Endothelial cell (in vitro differentiated cells): ENCODE data around the gene NKX6-2. TPM values are rescaled to one million over a fixed set of nuclear protein-coding genes. Genes with fewer than 3 reads are reported as not detected.

Experiments
- DNase-seq: peaks from one replicate; pipeline ENCODE4 v3.0.0; 2021; ENCODE audit warnings: low spot score
- H3K27ac Mint-ChIP-seq: one replicate; pipeline ENCODE4 v1.8.0; 2021; ENCODE audit warnings: mixed read lengths, inconsistent platforms; ENCODE audit not compliant: unreplicated experiment
- H3K27me3 Mint-ChIP-seq: one replicate; pipeline ENCODE4 v1.8.0; 2021; ENCODE audit warnings: mild to moderate bottlenecking, moderate library complexity, mixed read lengths, inconsistent platforms; ENCODE audit not compliant: unreplicated experiment
- H3K36me3 Mint-ChIP-seq: one replicate; pipeline ENCODE4 v1.8.0; 2021; ENCODE audit warnings: mild to moderate bottlenecking, low read depth, mixed read lengths, inconsistent platforms; ENCODE audit not compliant: unreplicated experiment
- H3K4me1 Mint-ChIP-seq: one replicate; pipeline ENCODE4 v1.8.0; 2021; ENCODE audit warnings: mild to moderate bottlenecking, mixed read lengths, inconsistent platforms; ENCODE audit not compliant: unreplicated experiment
- H3K4me3 Mint-ChIP-seq: one replicate; pipeline ENCODE4 v1.8.0; 2021; ENCODE audit warnings: mild to moderate bottlenecking, mixed read lengths, inconsistent platforms; ENCODE audit not compliant: unreplicated experiment
- H3K9me3 Mint-ChIP-seq: one replicate; pipeline ENCODE4 v1.8.0; 2021; ENCODE audit warnings: mixed read lengths, inconsistent platforms; ENCODE audit not compliant: unreplicated experiment
- CTCF ChIP-seq: fragments of 200-600 bp; sonication (generic); IDR thresholded peaks from one replicate; pipeline ENCODE4 v1.5.0; 2021; ENCODE audit warnings: antibody characterized with exemption; ENCODE audit not compliant: unreplicated experiment
- total RNA-seq: library from RNA; stranded (reverse); fragmentation: NEBNext Ultra II Directional; extraction: Animal tissue kit (Norgen Biotek cat#: 25700); gene quantifications from one replicate; pipeline ENCODE4 v1.2.1, GENCODE V29; 2021; ENCODE audit not compliant: unreplicated experiment

Gene NKX6-2
- total RNA-seq, 1 donor from 2014 or later = not detected

GRCh38 chr10:132832186-132832969 lies 46.4 kb upstream of the NKX6-2 start:
- peaks cover 6% of the 10 kb centered on the region for H3K27me3 Mint-ChIP-seq
- no peak for DNase-seq
- H3K9me3 Mint-ChIP-seq = no peaks in the 10 kb centered on the region
- no peak for TF ChIP-seq CTCF
- no peak overlapping the region for H3K4me3 Mint-ChIP-seq
- no peak overlapping the region for H3K27ac Mint-ChIP-seq
- H3K4me1 Mint-ChIP-seq = no peaks in the 10 kb centered on the region
- no peaks in the 10 kb centered on the region for H3K36me3 Mint-ChIP-seq

GRCh38 chr10:132829403-132829802 lies 43.5 kb upstream of the NKX6-2 start:
- no peak for TF ChIP-seq CTCF
- peaks cover 5% of the 10 kb centered on the region for H3K27me3 Mint-ChIP-seq
- H3K9me3 Mint-ChIP-seq = no peaks in the 10 kb centered on the region
- no peaks in the 10 kb centered on the region for H3K4me1 Mint-ChIP-seq
- H3K4me3 Mint-ChIP-seq = no peak overlapping the region
- no peak overlapping the region for H3K27ac Mint-ChIP-seq
- DNase-seq = no peak
- H3K36me3 Mint-ChIP-seq = no peaks in the 10 kb centered on the region

DNA sequence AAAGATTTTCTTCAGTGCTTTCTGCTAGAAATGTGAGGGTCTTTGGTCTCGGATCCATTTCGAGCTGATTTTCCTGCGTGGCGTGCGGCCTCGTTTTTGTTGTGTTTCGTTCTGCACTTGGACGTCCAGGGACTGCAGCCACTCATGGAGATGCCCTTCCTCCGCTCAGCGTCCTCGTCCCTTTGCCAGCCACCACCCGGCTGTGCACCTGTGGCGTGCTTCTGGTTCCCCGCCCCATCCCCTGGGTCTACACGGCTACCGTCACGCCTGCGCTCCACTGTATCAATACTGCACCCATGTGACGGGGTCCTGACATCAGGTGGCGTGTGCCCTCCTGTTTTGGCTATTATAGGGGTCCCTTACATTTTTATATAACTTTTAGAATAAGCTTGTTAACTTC lies 42.7 kb upstream of the NKX6-2 start:
- H3K27me3 Mint-ChIP-seq = peaks cover 5% of the 10 kb centered on the region
- H3K36me3 Mint-ChIP-seq = no peaks in the 10 kb centered on the region
- no peak for TF ChIP-seq CTCF
- no peaks in the 10 kb centered on the region for H3K4me1 Mint-ChIP-seq
- H3K27ac Mint-ChIP-seq = no peak overlapping the region
- DNase-seq = no peak
- no peaks in the 10 kb centered on the region for H3K9me3 Mint-ChIP-seq
- H3K4me3 Mint-ChIP-seq = no peak overlapping the region

GRCh38 chr10:132827861-132828539 lies 42.1 kb upstream of the NKX6-2 start:
- Mint-ChIP-seq H3K36me3 (no peaks in the 10 kb centered on the region), H3K4me1 (no peaks in the 10 kb centered on the region), H3K9me3 (no peaks in the 10 kb centered on the region), H3K27me3 (peaks cover 5% of the 10 kb centered on the region), H3K4me3 (no peak overlapping the region), H3K27ac (no peak overlapping the region)
- DNase-seq = no peak
- no peak for TF ChIP-seq CTCF

DNA sequence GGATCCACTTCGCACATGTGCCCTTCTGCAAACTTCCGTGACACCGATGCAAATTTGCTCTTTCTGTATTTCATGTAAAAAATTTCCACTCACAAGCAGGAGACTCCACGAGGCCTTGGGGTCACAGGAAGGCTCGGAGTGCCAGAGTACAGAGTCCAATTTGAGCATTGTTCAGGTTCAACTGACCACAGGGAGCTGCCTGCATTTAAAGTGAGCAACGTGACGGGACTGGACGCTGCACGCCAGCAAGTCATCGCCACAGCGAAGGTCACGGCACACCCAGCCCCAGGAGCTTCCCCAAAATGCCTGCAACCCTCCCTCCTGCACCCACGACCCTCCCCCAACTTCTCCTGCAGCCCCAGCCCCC lies 41.5 kb upstream of the NKX6-2 start:
- no peak for DNase-seq
- Mint-ChIP-seq H3K27me3 (peaks cover 5% of the 10 kb centered on the region), H3K27ac (no peak overlapping the region), H3K4me1 (no peaks in the 10 kb centered on the region), H3K9me3 (no peaks in the 10 kb centered on the region), H3K36me3 (no peaks in the 10 kb centered on the region), H3K4me3 (no peak overlapping the region)
- no peak for TF ChIP-seq CTCF
